Neuron (in vitro differentiated cells): ENCODE measurements around the gene ABCA9.

Source experiments
- H2AFZ ChIP-seq: one replicate; pipeline ENCODE4 v1.6.1; 2013; ENCODE audit warnings: low read depth, mild to moderate bottlenecking, inconsistent platforms, low read length, moderate library complexity
- H3K27me3 ChIP-seq: one replicate; pipeline ENCODE4 v1.6.1; 2013; ENCODE audit warnings: low read length; ENCODE audit not compliant: insufficient read depth
- H3K36me3 ChIP-seq: one replicate; pipeline ENCODE4 v1.6.1; 2013; ENCODE audit warnings: low read length; ENCODE audit not compliant: insufficient read depth
- H3K4me1 ChIP-seq: one replicate; pipeline ENCODE4 v1.6.1; 2013; ENCODE audit warnings: low read length; ENCODE audit not compliant: insufficient read depth
- H3K4me3 ChIP-seq: 2 replicates; pipeline ENCODE4 v1.5.1; 2013; ENCODE audit warnings: mild to moderate bottlenecking, low read length, moderate library complexity
- H3K9me3 ChIP-seq: one replicate; pipeline ENCODE4 v1.6.1; 2013; ENCODE audit warnings: low read length

The ABCA9 gene

GRCh38 chr17:69062860-69063581 is 2.3 kb upstream of the ABCA9 start:
- Histone ChIP-seq H2AFZ (no peak overlapping the region), H3K4me1 (peaks cover 19% of the 10 kb centered on the region), H3K27me3 (no peaks in the 10 kb centered on the region), H3K4me3 (no peak overlapping the region), H3K9me3 (no peaks in the 10 kb centered on the region), H3K36me3 (no peaks in the 10 kb centered on the region)

- Histone ChIP-seq H3K4me1 (peaks cover 19% of the 10 kb centered on the region), H2AFZ (no peak overlapping the region), H3K36me3 (no peaks in the 10 kb centered on the region), H3K27me3 (no peaks in the 10 kb centered on the region), H3K4me3 (no peak overlapping the region), H3K9me3 (no peaks in the 10 kb centered on the region)
Measured at GRCh38 chr17:69061721-69062556, 1.2 kb upstream of the ABCA9 start.

DNA sequence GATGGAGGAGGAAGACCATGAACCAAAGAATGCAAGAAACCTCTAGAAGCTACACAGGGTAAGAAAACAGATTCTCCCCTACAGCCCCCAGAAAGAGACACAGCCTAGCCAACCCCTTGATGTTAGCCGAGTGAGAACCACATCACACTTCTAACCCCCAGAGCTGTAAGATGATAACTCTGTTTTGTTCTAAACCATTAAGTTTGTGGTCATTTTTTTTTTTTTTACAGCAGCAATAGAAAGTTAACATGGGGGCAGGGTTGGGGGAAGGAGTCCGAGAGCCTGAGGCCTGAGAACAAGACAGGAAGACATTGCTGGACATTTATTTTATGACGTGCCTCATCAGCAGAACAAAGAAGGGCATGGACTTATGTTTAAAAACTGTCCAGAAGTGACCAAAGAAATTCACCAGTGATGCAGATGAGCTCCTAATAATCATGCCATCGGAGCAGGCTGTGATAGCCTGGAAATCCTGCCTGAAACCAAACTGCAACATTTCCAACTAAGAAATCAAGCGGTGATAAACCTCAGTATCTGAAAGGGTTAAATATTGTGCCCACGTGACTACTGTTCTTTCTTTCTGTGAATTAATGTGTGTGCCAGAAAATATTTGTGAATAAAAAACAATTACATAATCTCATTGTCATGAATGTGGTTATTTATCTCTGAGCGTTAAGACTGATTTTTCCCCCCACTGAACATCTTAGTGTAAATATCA is 1.1 kb downstream of the ABCA9 start:
- Histone ChIP-seq H3K9me3 (no peaks in the 10 kb centered on the region), H3K4me3 (no peak overlapping the region), H2AFZ (no peak overlapping the region), H3K27me3 (no peaks in the 10 kb centered on the region), H3K36me3 (no peaks in the 10 kb centered on the region), H3K4me1 (peaks cover 19% of the 10 kb centered on the region)

DNA sequence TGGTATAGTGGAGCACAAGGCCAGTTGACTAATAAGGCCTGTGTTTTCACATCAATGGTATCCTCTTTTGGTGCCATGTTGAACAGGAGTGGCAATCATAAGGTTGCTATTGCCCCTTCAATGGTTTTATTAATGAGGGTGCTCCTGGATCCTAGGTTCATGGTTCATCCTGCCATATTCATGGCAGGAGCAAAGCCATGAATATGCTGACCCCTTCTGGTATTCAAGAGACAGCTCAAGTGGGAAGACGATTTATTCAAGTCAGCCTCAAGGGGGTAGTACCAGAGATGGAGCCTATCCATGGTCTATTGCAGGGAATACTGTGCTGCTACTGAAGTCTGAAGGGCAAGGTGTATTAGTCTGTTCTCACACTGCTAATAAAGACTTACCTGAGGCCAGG is 2.6 kb downstream of the ABCA9 start:
- Histone ChIP-seq H3K4me3 (no peak overlapping the region), H2AFZ (no peak overlapping the region), H3K4me1 (peaks cover 18% of the 10 kb centered on the region), H3K27me3 (no peaks in the 10 kb centered on the region), H3K9me3 (no peaks in the 10 kb centered on the region), H3K36me3 (no peaks in the 10 kb centered on the region)

GRCh38 chr17:69057280-69057679 is 3.4 kb downstream of the ABCA9 start:
- Histone ChIP-seq H2AFZ (no peak overlapping the region), H3K9me3 (no peaks in the 10 kb centered on the region), H3K27me3 (no peaks in the 10 kb centered on the region), H3K4me1 (peaks cover 16% of the 10 kb centered on the region), H3K4me3 (no peak overlapping the region), H3K36me3 (no peaks in the 10 kb centered on the region)

DNA sequence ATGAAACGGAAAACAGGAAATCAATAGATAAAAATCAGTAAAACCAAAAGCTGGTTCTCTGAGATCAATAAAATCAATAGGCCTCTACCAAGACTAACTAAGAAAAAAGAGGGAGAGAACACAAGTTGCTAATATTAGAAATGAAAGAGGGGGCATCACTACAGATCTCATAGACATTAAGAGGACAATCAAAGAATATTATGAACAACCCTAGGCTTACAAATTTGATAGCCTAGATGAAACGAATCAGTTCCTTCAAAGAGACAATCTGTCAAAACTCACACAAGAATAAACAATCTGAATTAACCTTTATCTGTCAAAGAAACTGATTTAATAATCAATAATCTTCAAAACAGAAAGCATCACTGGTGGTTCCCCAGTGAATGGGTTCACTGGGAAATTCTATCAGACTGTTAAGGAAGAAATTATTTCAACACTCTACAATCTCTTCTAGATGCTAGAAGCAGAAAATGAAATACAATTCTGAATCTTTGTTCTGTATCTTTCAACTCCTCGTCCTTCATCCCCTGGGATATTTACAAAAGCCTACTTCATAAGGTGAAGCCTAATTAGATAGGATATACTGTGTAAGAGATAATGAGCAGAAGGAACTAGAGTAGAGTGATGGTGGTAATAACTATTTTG is 4.4 kb downstream of the ABCA9 start:
- no peak overlapping the region for H3K4me3 ChIP-seq

GRCh38 chr17:69055334-69055733 is 5.4 kb downstream of the ABCA9 start:
- Histone ChIP-seq H3K4me1 (peaks cover 4% of the 10 kb centered on the region), H3K4me3 (no peak overlapping the region), H3K36me3 (no peaks in the 10 kb centered on the region), H2AFZ (no peak overlapping the region), H3K9me3 (no peaks in the 10 kb centered on the region), H3K27me3 (no peaks in the 10 kb centered on the region)

More for the DNA sequence above, 4.4 kb downstream of the ABCA9 start:
- Histone ChIP-seq H3K36me3 (no peaks in the 10 kb centered on the region), H3K4me1 (peaks cover 10% of the 10 kb centered on the region), H3K27me3 (no peaks in the 10 kb centered on the region), H3K9me3 (no peaks in the 10 kb centered on the region), H2AFZ (no peak overlapping the region)

GRCh38 chr17:69050999-69051775 is 9.5 kb downstream of the ABCA9 start:
- Histone ChIP-seq H3K36me3 (no peaks in the 10 kb centered on the region), H2AFZ (no peak overlapping the region), H3K4me1 (peaks cover 10% of the 10 kb centered on the region), H3K27me3 (no peaks in the 10 kb centered on the region), H3K4me3 (no peak overlapping the region), H3K9me3 (no peaks in the 10 kb centered on the region)

GRCh38 chr17:69048634-69049033 is 12.1 kb downstream of the ABCA9 start:
- Histone ChIP-seq H2AFZ (no peak overlapping the region), H3K36me3 (no peaks in the 10 kb centered on the region), H3K27me3 (no peaks in the 10 kb centered on the region), H3K4me3 (no peak overlapping the region), H3K4me1 (peaks cover 10% of the 10 kb centered on the region), H3K9me3 (no peaks in the 10 kb centered on the region)

DNA sequence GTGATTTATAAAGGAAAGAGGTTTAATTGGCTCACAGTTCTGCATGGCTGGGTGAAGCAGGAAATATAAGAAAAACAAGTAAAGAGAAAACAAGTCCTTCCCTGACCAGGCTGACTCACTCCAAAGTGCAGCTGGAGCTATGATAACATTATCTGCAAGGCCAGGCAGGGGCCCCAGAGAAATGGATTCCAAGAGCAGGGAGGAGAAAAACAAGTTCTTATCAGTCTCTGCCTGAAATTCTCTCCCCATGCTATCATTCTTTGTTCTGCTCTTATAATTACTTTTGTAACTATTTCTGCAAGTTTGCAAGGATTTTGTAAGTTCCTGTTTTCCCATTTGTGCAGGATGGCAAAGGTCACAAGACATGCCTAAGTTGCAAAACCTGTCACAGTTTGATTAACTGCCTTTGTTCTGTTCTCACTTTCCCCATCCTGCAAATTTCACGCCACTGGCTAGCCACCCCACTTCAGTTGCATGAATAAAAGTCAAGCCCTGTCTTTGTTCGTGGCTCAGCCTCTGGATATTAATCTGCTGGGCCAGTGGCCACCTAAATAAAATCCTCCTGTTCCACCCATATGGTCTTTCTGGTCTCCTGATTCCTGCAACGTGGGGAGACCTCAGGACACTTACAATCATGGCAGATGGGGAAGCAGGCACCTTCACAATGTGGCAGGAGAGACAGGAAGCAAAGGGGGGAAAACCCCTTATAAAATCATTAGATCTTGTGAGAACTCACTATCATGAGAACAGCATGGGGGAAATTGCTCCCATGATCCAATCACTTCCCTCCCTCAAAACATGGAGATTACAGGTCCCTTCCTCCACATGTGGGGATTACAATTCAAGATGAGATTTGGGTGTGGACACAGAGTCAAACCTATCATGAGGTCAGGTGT is 13.1 kb downstream of the ABCA9 start:
- no peaks in the 10 kb centered on the region for H3K9me3 ChIP-seq
- no peaks in the 10 kb centered on the region for H3K27me3 ChIP-seq
- H3K4me1 ChIP-seq: peaks cover 10% of the 10 kb centered on the region
- no peaks in the 10 kb centered on the region for H3K36me3 ChIP-seq
- H2AFZ ChIP-seq: no peak overlapping the region
- no peak overlapping the region for H3K4me3 ChIP-seq

DNA sequence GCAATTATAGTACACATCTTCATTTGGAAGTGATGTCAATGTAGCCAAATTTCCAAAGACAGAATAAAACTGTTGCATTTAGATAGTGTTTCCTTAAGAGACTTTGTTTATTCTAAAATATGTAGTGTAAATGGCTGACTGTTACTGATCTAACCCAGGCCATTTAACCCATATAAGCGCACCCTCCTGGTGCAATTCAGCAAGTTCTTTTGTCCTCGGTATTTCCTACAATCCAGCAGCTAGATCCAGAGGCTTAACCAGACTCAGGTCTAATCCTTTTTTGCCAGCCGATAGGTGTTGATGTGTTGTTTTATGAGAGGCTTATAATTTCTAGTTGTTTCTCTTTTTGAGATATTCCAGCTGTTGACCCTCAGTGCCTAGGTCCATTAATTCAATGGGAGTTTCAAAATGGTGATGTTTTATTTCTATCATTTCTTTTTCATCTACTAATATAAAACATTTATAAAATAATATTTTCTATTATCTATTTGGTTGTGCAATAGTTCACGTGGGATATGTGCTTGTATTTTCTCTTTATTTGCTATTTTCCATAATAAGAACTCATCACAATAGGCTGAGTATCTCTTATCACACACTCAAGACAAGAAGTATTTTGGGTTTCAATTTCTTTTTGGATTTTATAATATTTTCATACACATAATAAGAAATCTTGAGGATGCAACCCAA is 14.5 kb downstream of the ABCA9 start:
- H2AFZ ChIP-seq: no peak overlapping the region

More for the DNA sequence above, 14.5 kb downstream of the ABCA9 start:
- peaks cover 10% of the 10 kb centered on the region for H3K4me1 ChIP-seq
- no peak overlapping the region for H3K4me3 ChIP-seq
- no peaks in the 10 kb centered on the region for H3K27me3 ChIP-seq
- no peaks in the 10 kb centered on the region for H3K36me3 ChIP-seq
- H3K9me3 ChIP-seq: no peaks in the 10 kb centered on the region
